ENCODE results near the gene PDS5A. TPM values are rescaled to one million over a fixed set of nuclear protein-coding genes. Genes with fewer than 3 reads are reported as not detected.

PDS5A gene
- total RNA-seq, 1 experiment from 2014 or later = 86.4 TPM

GRCh38 chr4:39860804-39861203 lies 116.9 kb downstream of the PDS5A start:
- Histone ChIP-seq H3K27me3 (ENCODE audit: insufficient read depth, low read depth) (no peaks in the 10 kb centered on the region), H3F3A (ENCODE audit: insufficient read depth, low read depth) (no peaks in the 10 kb centered on the region), H3K36me3 (ENCODE audit: low read depth) (peaks cover 6% of the 10 kb centered on the region; the same call in 1 of the 2 replicates), H2AFZ (no peak overlapping the region), H3K4me1 (replicated peaks; ENCODE audit: insufficient read depth) (no peaks in the 10 kb centered on the region), H3K4me3 (no peak overlapping the region), H4K20me1 (ENCODE audit: insufficient read depth) (no peaks in the 10 kb centered on the region), H3K79me2 (ENCODE audit: low read depth) (no peaks in the 10 kb centered on the region), H3K27ac (no peak overlapping the region), H3K9me2 (ENCODE audit: insufficient read depth) (no peaks in the 10 kb centered on the region), H3K4me2 (no peak overlapping the region), H3K9me3 (ENCODE audit: insufficient read depth, low read depth) (no peaks in the 10 kb centered on the region; the same call in 1 of the 2 replicates)
- ChIA-PET POLR2A (ENCODE audit: unreplicated experiment) (no interaction called here), CTCF (no interaction called here)
- TF ChIP-seq EZH2 (IDR thresholded peaks at IDR 0.05; ENCODE audit: low read depth) = no peak
- TF ChIP-seq CTCF (conservative IDR thresholded peaks at IDR 0.05) = no peak
- DNase-seq = no peak
- no TSS peak for BruUV-seq (replicated peaks)
- intact Hi-C loops (cut with micrococcal nuclease; ENCODE audit: unreplicated experiment) = no loop called here

GRCh38 chr4:39855909-39856512 lies 121.7 kb downstream of the PDS5A start:
- H2AFZ ChIP-seq = no peak overlapping the region
- no peaks in the 10 kb centered on the region for H3K79me2 ChIP-seq (ENCODE audit: low read depth)
- DNase-seq = peak in 1 of 2 experiments; percentile 50
- H3K4me1 ChIP-seq (replicated peaks; ENCODE audit: insufficient read depth) = no peaks in the 10 kb centered on the region
- no peaks in the 10 kb centered on the region for H4K20me1 ChIP-seq (ENCODE audit: insufficient read depth)
- H3K27me3 ChIP-seq (ENCODE audit: insufficient read depth, low read depth) = no peaks in the 10 kb centered on the region
- H3K9me3 ChIP-seq (ENCODE audit: insufficient read depth, low read depth) = no peaks in the 10 kb centered on the region; the same call in 1 of the 2 replicates
- no peaks in the 10 kb centered on the region for H3K9me2 ChIP-seq (ENCODE audit: insufficient read depth)
- H3K27ac ChIP-seq = no peak overlapping the region
- no TSS peak for BruUV-seq (replicated peaks)
- TF ChIP-seq CTCF (conservative IDR thresholded peaks at IDR 0.05) (no peak), EZH2 (IDR thresholded peaks at IDR 0.05; ENCODE audit: low read depth) (no peak)
- ChIA-PET CTCF (no interaction called here), POLR2A (ENCODE audit: unreplicated experiment) (no interaction called here)
- no peak overlapping the region for H3K4me2 ChIP-seq
- H3K4me3 ChIP-seq = no peak overlapping the region
- intact Hi-C loops (cut with micrococcal nuclease; ENCODE audit: unreplicated experiment) = no loop called here
- H3K36me3 ChIP-seq (ENCODE audit: low read depth) = peaks cover 16% of the 10 kb centered on the region; the same call in 1 of the 2 replicates
- H3F3A ChIP-seq (ENCODE audit: insufficient read depth, low read depth) = no peaks in the 10 kb centered on the region

- DNase-seq = no peak
- no peaks in the 10 kb centered on the region for H3K9me2 ChIP-seq (ENCODE audit: insufficient read depth)
- intact Hi-C loops (cut with micrococcal nuclease; ENCODE audit: unreplicated experiment) = no loop called here
- H3K27ac ChIP-seq = no peak overlapping the region
- H4K20me1 ChIP-seq (ENCODE audit: insufficient read depth) = no peaks in the 10 kb centered on the region
- H3K4me3 ChIP-seq = no peak overlapping the region
- no peak overlapping the region for H2AFZ ChIP-seq
- H3K4me2 ChIP-seq = no peak overlapping the region
- ChIA-PET CTCF (interaction anchor here (0.6 kb wide), 1 partner anchor 188 kb away, joined by 3 read pairs; no protein-coding TSS in a partner anchor), POLR2A (ENCODE audit: unreplicated experiment) (interaction anchor here (0.6 kb wide), 1 partner anchor 393 kb away, joined by 4 read pairs; no protein-coding TSS in a partner anchor)
- no peaks in the 10 kb centered on the region for H3K79me2 ChIP-seq (ENCODE audit: low read depth)
- BruUV-seq (replicated peaks) = no TSS peak
- TF ChIP-seq EZH2 (IDR thresholded peaks at IDR 0.05; ENCODE audit: low read depth) (no peak), CTCF (conservative IDR thresholded peaks at IDR 0.05) (no peak)
- no peaks in the 10 kb centered on the region; the same call in 1 of the 2 replicates for H3K9me3 ChIP-seq (ENCODE audit: insufficient read depth, low read depth)
- no peaks in the 10 kb centered on the region for H3K27me3 ChIP-seq (ENCODE audit: insufficient read depth, low read depth)
- H3F3A ChIP-seq (ENCODE audit: insufficient read depth, low read depth) = no peaks in the 10 kb centered on the region
- H3K4me1 ChIP-seq (replicated peaks; ENCODE audit: insufficient read depth) = no peaks in the 10 kb centered on the region
- H3K36me3 ChIP-seq (ENCODE audit: low read depth) = peaks cover 16% of the 10 kb centered on the region; the same call in 1 of the 2 replicates
These were observed 125.1 kb downstream of the PDS5A start for GRCh38 chr4:39852636-39853035.

All from PC-9 (cell line).